Natural killer cell (primary cell): ENCODE data around the gene DPYD. TPM values are rescaled to one million over a fixed set of nuclear protein-coding genes. Genes with fewer than 3 reads are reported as not detected.

ENCODE experiments used
- ATAC-seq, 3 donors: fragments of 150-1000 bp in 2 of 3; fragments of 200-7000 bp in 1 of 3; cut with Tn5 transposase; 1 replicate in 1 of 3; 2 replicates in 2 of 3; pipeline ENCODE4 v1.10.0; 2021; ENCODE audit warnings: mild to moderate bottlenecking in 2 of 3, moderate library complexity in 2 of 3
- DNase-seq, 2 donors: peaks; one replicate each; pipeline versions ENCODE4 v3.0.0 to v3.0.0-alpha.2; 2013 to 2021; ENCODE audit warnings: mixed read lengths in 1 of 2
- H3K27ac ChIP-seq: one replicate; pipeline ENCODE4 v1.5.1; 2013; ENCODE audit warnings: mild to moderate bottlenecking, low read length
- H3K27me3 ChIP-seq: one replicate; pipeline ENCODE4 v1.6.1; 2013; ENCODE audit warnings: low read length; ENCODE audit not compliant: control insufficient read depth, insufficient read depth
- H3K36me3 ChIP-seq: one replicate; pipeline ENCODE4 v1.6.1; 2013; ENCODE audit warnings: low read length; ENCODE audit not compliant: control insufficient read depth, insufficient read depth
- H3K4me1 ChIP-seq: one replicate; pipeline ENCODE4 v1.6.1; 2013; ENCODE audit warnings: low read length; ENCODE audit not compliant: control insufficient read depth, insufficient read depth
- H3K4me3 ChIP-seq: one replicate; pipeline ENCODE4 v1.5.1; 2013; ENCODE audit warnings: low read length
- H3K9me3 ChIP-seq: one replicate; pipeline ENCODE4 v1.6.1; 2013; ENCODE audit warnings: low read length; ENCODE audit not compliant: control insufficient read depth, insufficient read depth
- H3K27ac Mint-ChIP-seq, 2 donors: one replicate each; pipeline ENCODE4 v1.8.0; 2022; ENCODE audit warnings: mild to moderate bottlenecking in 2 of 2, mixed read lengths in 2 of 2, moderate library complexity in 1 of 2
- H3K27me3 Mint-ChIP-seq, 2 donors: one replicate each; pipeline ENCODE4 v1.8.0; 2022; ENCODE audit warnings: low read depth in 2 of 2, mixed read lengths in 2 of 2
- H3K36me3 Mint-ChIP-seq: one replicate; pipeline ENCODE4 v1.8.0; 2022; ENCODE audit warnings: mixed read lengths
- H3K4me1 Mint-ChIP-seq, 2 donors: one replicate each; pipeline ENCODE4 v1.8.0; 2022; ENCODE audit warnings: mixed read lengths in 2 of 2
- H3K4me3 Mint-ChIP-seq: one replicate; pipeline ENCODE4 v1.8.0; 2022; ENCODE audit warnings: mild to moderate bottlenecking, moderate library complexity, mixed read lengths
- H3K9me3 Mint-ChIP-seq, 2 donors: one replicate each; pipeline ENCODE4 v1.8.0; 2022; ENCODE audit warnings: mixed read lengths in 2 of 2
- CTCF ChIP-seq: fragments of 200-600 bp; IDR thresholded peaks from one replicate; pipeline ENCODE4 v1.8.0; 2022; ENCODE audit warnings: antibody characterized with exemption
- WGBS: methylation state at CpG from one replicate; pipeline ENCODE4 v1.1.7; 2013; ENCODE audit warnings: missing lambda C conversion rate; ENCODE audit not compliant: insufficient coverage; 5-methylcytosine and 5-hydroxymethylcytosine counted together
- intact Hi-C: fragments of 100-400 bp; cut with micrococcal nuclease; formaldehyde crosslinking; loops from one replicate; pipeline ENCODE4 v1.14.2; 2022
- total RNA-seq, 4 donors: library from RNA; stranded (reverse); fragments of 120-200 nt in 1 of 4; gene quantifications; one replicate each; pipeline versions ENCODE4 v1.2.3 to v1.2.4, GENCODE V29; 2013 to 2022

DPYD gene
- total RNA-seq, 3 donors from 2014 or later (not counting 1 experiment from before 2014, with no cell fraction given): 56.6 to 66.7 (median 56.9) TPM

GRCh38 chr1:97660431-97661105, 260.3 kb downstream of the DPYD start:
- TF ChIP-seq CTCF: no peak
- H3K27me3 ChIP-seq: no peaks in the 10 kb centered on the region
- no peaks in the 10 kb centered on the region for H3K4me1 ChIP-seq
- Mint-ChIP-seq H3K27me3 (no peaks in the 10 kb centered on the region), H3K36me3 (no peaks in the 10 kb centered on the region), H3K4me1 (peaks cover 10 to 11% of the 10 kb centered on the region in 2 donors), H3K27ac (peak overlapping the region; percentile 9 to 42), H3K4me3 (no peak overlapping the region), H3K9me3 (no peaks in the 10 kb centered on the region)
- H3K9me3 ChIP-seq: no peaks in the 10 kb centered on the region
- WGBS: 15% methylated on average over 2 of the region's 2 CpGs
- ATAC-seq (peak in 1 of 3 donors; percentile 45), DNase-seq (no peak)
- H3K4me3 ChIP-seq: no peak overlapping the region
- no peaks in the 10 kb centered on the region for H3K36me3 ChIP-seq
- intact Hi-C loops: no loop called here
- no peak overlapping the region for H3K27ac ChIP-seq

- H3K27me3 ChIP-seq: no peaks in the 10 kb centered on the region
- peaks cover 0 to 5% of the 10 kb centered on the region in 2 donors for H3K4me1 Mint-ChIP-seq
- no peak overlapping the region for H3K27ac Mint-ChIP-seq
- no peak overlapping the region for H3K4me3 Mint-ChIP-seq
- DNase-seq: no peak
- no peak for TF ChIP-seq CTCF
- no peaks in the 10 kb centered on the region for H3K36me3 ChIP-seq
- ATAC-seq: no peak
- no peaks in the 10 kb centered on the region for H3K9me3 ChIP-seq
- H3K4me3 ChIP-seq: no peak overlapping the region
- H3K9me3 Mint-ChIP-seq: no peaks in the 10 kb centered on the region
- no peaks in the 10 kb centered on the region for H3K4me1 ChIP-seq
- intact Hi-C loops: no loop called here
- WGBS: 96% methylated on average over 1 of the region's 3 CpGs
- no peak overlapping the region for H3K27ac ChIP-seq
- no peaks in the 10 kb centered on the region for H3K36me3 Mint-ChIP-seq
- H3K27me3 Mint-ChIP-seq: no peaks in the 10 kb centered on the region
Measured at GRCh38 chr1:97654876-97655585, 265.8 kb downstream of the DPYD start.

- peaks cover 9% of the 10 kb centered on the region for H3K36me3 Mint-ChIP-seq
- ATAC-seq (no peak), DNase-seq (no peak)
- Histone ChIP-seq H3K27ac (no peak overlapping the region), H3K36me3 (no peaks in the 10 kb centered on the region), H3K27me3 (no peaks in the 10 kb centered on the region), H3K4me3 (no peak overlapping the region), H3K4me1 (no peaks in the 10 kb centered on the region), H3K9me3 (no peaks in the 10 kb centered on the region)
- intact Hi-C loops: no loop called here
- H3K4me3 Mint-ChIP-seq: no peak overlapping the region
- H3K27ac Mint-ChIP-seq: no peak overlapping the region
- 94% methylated on average over 3 of the region's 3 CpGs for WGBS
- no peak for TF ChIP-seq CTCF
- peaks cover under 1 to 7% of the 10 kb centered on the region in 2 donors for H3K9me3 Mint-ChIP-seq
- peaks cover 0 to 5% of the 10 kb centered on the region in 2 donors for H3K4me1 Mint-ChIP-seq
- H3K27me3 Mint-ChIP-seq: no peaks in the 10 kb centered on the region
Measured at GRCh38 chr1:97651250-97651649, 269.6 kb downstream of the DPYD start.
